Fibroblast of pulmonary artery (primary cell): ENCODE measurements around the gene ZNF331.
"Not testable (repeated sequence)": the region's sequence is repeated elsewhere in the genome, so short reads cannot be mapped to it uniquely, and the experiment has no call there.

ENCODE experiments used
- DNase-seq: peaks from one replicate; pipeline ENCODE4 v3.0.0-alpha.2; 2010; ENCODE audit warnings: low read depth
- H3K4me3 ChIP-seq: replicated peaks from 2 replicates; pipeline ENCODE4 v1.5.1; 2011; ENCODE audit warnings: low read depth, mild to moderate bottlenecking, control low read depth, low read length, moderate library complexity
- TF ChIP-seq, protein P1 (sequence below): IDR thresholded peaks from 2 replicates; pipeline ENCODE4 v1.5.1; 2011; ENCODE audit warnings: mild to moderate bottlenecking, control low read depth, low read length, inconsistent platforms; ENCODE audit errors: missing control alignments

ZNF331 gene

DNA sequence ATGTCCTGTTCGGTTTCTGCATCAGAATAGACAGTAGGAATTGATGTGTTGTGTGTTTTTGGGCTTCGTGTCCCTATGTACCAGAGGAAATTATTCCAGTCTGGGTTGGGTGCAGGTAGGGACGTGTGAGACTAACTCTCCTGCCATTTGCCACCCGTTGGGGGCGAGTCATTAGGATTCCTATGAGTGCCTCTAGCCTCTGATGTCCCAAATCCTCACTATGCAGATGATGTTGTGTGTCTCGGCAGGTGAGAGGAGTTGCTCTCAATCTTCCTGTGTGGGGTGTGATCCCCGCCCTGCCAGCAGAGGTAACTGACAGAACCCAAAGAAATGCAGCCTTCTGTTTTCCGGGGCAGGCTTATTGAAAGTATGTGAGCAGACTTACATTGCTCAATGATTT, 31.2 kb upstream of the ZNF331 start:
- DNase-seq = no peak
- TF ChIP-seq, protein P1, sequence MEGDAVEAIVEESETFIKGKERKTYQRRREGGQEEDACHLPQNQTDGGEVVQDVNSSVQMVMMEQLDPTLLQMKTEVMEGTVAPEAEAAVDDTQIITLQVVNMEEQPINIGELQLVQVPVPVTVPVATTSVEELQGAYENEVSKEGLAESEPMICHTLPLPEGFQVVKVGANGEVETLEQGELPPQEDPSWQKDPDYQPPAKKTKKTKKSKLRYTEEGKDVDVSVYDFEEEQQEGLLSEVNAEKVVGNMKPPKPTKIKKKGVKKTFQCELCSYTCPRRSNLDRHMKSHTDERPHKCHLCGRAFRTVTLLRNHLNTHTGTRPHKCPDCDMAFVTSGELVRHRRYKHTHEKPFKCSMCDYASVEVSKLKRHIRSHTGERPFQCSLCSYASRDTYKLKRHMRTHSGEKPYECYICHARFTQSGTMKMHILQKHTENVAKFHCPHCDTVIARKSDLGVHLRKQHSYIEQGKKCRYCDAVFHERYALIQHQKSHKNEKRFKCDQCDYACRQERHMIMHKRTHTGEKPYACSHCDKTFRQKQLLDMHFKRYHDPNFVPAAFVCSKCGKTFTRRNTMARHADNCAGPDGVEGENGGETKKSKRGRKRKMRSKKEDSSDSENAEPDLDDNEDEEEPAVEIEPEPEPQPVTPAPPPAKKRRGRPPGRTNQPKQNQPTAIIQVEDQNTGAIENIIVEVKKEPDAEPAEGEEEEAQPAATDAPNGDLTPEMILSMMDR = no peak
- no peak overlapping the region for H3K4me3 ChIP-seq

DNA sequence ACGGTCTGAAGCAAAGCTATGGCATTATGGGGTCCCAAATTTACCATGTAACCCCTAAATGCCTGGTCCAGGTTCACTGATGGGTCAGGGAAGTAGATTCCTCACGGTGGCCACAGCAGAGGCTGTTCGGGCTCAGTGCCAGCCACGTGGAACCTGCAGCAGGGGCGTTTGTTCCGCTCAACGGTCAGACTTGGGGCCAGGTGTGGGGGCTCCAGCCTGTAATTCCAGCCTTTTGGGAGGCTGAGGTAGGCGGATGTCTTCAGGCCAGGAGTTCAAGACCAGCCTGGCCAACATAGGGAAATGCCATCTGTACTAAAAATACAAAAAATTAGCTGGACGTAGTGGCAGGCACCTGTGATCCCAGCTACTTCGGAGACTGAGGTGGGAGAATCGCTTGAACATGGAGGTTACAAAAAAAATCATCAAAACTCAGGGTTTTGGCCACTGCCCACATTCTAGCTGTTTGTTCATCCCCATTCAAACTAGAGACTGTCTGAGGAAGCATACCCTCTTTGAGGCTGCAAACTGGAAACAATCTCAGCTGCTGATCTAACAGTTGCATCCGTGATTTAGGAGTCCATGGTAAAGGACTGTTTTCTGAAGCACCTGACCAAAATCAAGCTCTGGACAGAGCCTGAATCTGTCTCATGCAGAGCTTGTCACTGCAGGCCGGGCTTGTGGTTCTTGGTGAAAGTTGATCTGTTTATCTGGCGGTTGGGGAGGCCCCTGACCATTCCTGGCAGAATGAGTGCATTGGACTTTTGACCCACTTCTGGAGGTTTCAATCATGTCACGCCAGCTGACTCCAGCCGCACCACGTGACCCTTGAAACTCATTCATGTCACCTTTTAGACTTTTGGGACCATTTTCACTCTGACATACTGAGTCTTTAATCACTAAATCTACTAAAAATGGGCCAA, 30.2 kb upstream of the ZNF331 start:
- no peak for DNase-seq
- TF ChIP-seq, protein P1 = no peak

DNA sequence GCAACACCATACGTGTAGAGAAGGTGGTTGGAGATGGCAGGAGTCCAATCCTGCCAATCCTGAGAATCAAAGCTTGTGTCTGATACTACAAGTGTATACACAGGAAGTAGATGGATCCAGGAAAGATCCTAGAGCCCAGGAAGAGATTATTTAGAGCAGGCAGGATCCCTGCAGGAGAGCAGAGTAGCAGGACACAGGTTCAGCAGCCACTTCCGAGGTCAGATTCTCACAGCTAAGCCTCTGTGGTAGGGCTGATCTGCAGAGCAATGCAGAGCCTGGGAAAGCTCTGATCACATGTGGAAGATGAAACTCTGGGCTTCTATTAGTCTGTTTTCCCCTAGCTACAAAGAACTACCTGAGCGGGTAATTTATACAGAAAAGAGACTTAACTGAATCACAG, 28.5 kb upstream of the ZNF331 start:
- DNase-seq = no peak
- TF ChIP-seq, protein P1 = no peak
- no peak overlapping the region for H3K4me3 ChIP-seq

More for the DNA sequence above, 30.2 kb upstream of the ZNF331 start:
- H3K4me3 ChIP-seq = no peak overlapping the region

DNA sequence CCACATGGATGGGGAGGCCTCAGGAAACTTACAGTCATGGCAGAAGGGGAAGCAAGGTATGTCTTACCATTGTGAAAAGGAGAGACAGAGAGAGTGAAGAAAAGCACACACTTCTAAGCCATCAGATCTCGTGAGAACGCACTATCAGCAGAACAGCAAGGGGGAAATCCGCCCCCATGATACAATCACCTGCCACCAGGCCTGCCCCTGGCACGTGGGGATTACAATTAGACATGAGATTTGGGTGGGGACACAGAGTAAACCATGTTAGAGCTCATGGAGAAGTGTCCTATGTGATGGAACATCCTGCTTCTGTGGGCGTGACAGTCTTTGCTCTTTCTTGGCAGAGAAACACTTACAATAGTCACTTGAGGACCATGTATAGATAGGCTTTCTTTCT, 28.1 kb upstream of the ZNF331 start:
- TF ChIP-seq, protein P1 = no peak
- H3K4me3 ChIP-seq = no peak overlapping the region
- DNase-seq = no peak

DNA sequence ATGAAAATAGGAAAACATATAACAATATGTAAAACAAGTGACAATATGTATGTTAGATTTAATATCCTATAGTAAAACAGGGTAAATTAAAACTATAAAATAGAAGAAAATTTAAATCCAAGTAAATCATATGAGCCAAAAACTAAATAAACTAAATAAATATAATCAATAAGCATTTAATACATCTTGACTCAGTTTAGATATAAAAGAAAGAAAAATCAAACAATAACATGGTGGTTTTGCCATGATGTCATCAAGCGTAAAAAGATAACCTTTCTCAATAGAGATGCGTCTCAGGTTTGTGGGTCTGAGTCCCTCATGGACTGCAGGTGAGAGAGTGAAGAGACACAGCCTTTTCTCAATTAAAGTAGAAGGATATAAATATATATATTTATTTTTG, 26.6 kb upstream of the ZNF331 start:
- DNase-seq = no peak
- H3K4me3 ChIP-seq = no peak overlapping the region
- TF ChIP-seq, protein P1 = no peak

DNA sequence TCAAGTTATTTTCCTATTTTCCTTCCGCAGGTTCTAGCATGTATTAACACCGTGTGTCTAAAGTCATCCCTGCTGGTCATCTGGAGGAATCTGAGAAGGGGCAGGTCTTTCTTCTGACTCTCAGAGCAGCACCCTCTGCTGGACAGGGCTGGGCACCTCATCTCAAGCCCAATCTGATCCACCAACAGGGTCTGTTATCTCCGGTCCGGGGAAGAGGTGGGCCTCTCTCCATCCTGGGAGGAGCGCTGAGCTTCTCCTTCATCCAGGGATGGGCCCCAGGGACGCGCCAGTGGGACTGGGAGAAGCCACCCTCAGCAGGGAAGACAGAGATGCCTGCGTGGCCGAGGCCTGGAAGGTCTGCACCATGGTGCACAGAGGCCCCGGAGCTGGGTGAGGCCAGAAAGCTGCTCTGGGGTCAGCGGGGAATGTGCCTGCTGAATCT, 26.0 kb upstream of the ZNF331 start:
- H3K4me3 ChIP-seq = no peak overlapping the region
- peak; percentile 71 for DNase-seq
- TF ChIP-seq, protein P1 = peak; percentile 67

DNA sequence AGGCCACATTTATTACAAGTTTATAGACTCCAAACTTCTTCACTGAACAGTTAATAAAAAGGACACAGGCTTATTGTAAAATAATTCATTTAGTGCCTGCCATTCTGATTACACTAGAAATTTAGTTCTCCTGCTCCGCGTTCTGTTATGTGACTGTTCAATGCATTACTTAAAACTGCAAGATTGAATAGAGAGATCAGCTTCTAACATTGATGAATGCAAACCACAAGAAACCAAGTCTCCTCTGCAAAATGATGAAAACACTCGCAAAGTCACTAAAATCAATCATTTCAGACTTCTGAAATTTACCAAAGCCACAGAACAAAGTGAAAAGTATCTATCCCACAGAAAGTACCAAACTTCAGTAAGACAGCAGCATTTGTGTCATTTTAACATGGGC, 22.9 kb upstream of the ZNF331 start:
- not testable (repeated sequence) for DNase-seq, H3K4me3 ChIP-seq
